Measurements from ENCODE around the gene ZBTB20. TPM values are rescaled to one million over a fixed set of nuclear protein-coding genes. Genes with fewer than 3 reads are reported as not detected.

The ZBTB20 gene
- total RNA-seq, 1 donor from 2014 or later, result 110 TPM

DNA sequence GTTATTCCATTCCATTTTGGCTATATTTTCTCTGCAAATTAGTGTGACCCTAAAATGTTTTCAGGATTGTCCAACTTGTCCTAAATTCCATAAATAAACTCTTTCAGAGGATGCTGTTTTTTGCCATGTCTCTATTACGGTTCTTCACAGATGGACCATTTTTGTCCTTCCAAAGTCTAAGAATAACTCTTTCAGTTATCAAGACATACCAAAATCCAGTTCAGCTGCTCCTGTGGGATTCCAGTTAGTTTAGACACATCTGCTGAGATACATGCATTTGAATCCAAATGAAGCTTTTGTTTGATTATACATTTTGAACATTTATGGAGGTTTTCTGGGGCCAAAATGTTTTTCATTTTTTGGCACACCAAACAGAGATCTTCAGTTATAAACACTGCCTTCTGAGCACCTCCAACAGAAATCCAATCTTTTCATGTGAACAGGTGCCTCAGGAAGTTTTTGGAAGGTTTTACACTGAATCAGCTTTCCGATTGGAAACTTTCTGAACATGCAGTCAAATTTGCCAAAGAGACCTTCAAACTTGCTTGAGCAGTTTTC, 772.6 kb downstream of the ZBTB20 start:
- no peak for DNase-seq (ENCODE audit: low spot score)

DNA sequence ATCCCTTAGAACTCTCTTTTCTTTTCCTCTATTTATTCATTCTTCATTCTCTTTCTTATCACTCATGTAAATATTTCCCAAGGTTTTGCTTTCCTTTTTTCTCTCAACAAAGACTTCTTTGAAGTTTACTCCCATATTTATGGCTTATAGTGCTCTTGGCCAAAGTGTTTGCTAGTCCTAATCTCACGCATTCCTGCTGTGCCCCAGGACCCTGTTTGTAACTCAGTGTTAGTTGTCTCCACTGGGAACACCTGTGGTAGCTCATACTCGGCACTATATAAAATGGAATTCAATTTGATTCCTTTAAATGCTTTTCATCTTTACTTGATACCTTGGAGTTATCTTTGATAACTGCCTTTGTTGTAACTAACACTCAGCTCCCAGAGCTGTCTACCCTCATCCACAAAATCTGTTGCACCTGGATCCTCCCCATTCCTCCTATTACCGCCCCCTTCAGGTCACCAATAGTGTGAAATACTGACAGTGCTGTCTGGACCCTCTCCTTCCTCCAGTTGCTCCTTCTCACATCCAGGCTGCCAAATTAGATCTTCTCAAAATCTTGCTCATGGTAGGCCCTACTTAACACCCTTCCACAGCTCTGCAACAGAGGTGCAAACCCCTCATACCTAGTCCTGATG, 776.4 kb downstream of the ZBTB20 start:
- DNase-seq (ENCODE audit: low spot score), result no peak

DNA sequence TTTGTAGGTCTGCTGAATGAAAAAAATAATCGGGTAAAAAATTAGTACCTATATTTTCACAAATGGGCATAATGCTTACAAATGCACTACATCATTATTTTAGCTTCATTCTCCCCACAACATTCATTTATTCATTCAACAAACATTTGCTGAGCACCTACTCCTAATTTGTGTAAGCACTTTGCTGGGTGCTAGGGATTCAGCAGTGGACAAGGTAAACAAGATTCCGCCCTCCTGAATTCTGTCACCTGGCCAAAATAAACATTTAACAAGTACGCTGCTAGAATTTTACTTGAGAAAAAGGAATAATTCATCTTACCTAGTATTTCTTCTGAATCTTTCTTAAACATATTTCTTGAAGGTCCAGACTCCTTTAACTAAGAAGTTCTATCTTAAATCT, 781.2 kb downstream of the ZBTB20 start:
- no peak for DNase-seq (ENCODE audit: low spot score)

DNA sequence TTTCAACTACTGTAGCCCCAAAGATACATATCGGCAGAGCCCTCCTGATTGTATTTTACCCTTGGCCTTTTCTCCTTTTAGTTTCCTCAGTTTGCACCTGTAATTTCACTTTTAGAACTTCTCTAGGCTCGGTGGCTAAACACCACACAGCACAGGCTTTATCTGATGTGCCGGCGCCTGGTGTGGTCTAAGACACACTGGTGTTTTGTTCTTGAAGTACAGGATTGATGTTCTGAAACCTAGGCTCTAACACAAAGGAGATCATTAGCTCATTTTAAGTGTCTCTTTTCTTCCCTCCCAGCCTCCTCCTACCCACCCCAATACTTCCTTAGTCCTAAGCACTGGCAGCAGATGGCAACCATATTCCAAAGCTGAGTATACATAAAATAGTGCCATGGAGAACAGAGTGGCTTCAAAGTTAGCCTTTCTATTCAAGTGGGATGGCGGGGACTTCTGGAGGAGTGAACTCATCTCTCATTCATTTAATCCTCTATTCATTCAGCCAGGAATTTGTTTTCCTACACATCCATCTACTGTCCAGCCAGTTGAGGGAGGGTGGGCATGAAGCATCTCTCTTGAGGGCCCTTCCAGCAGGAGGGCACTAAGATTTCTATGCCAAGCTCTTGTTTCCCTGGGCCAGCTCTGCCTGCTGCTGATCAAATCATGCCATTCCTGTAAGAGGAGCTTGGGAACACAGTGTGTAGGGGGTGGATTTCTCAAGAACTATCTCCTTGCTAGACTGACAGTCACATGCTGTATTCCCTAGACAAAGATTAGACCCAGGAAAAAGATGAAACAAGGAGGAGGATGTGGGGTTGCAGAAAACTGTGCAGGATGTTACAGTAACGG, 782.1 kb downstream of the ZBTB20 start:
- no peak for DNase-seq (ENCODE audit: low spot score)

DNA sequence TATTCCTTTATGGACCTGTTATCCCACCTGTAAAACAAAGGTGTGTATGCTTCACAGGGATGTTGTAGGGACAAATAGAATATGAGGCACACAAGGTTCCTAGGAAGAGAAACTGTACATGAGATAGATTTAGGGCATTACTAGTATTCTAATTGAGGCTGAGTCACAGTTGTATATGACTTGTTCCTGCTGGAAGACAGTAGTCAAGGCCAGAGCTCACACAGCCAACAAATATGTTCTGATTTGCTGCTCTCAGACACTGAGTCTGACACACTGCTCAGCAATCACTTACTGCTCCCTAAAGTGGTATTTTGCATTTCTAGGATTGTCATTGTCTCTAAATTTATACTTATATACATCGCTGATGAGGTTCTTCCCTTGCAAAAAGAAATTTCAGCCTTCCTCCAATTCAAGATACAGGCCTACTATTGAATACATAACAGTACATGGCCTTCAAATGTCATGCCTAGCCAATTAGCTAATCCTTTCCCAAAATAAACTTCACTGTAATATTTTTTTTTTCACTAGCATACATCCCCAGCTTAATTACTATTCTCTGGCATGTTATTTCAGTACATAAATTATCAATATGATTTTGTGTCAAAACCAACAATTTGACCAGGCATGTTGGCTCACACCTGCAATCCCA, 783.4 kb downstream of the ZBTB20 start:
- DNase-seq (ENCODE audit: low spot score), result no peak

DNA sequence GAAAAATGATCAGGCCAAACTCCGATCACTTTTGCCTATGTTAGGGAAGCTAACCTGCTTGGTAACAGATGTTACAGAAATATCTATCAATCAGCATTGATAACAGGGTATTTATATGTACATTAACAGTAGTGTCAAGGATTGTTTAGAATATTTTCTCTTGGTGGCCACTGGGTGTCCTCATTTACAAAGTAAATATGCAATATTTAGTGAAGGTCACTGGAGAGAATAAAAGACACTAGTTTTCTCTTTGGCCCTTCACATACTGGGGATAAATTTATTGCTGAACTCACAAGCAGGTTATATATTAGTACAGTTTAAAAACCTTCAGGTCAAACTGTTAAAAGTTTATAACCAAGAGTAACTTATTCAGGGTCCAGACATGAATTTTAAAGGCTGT, 784.3 kb downstream of the ZBTB20 start:
- DNase-seq (ENCODE audit: low spot score), result no peak

DNA sequence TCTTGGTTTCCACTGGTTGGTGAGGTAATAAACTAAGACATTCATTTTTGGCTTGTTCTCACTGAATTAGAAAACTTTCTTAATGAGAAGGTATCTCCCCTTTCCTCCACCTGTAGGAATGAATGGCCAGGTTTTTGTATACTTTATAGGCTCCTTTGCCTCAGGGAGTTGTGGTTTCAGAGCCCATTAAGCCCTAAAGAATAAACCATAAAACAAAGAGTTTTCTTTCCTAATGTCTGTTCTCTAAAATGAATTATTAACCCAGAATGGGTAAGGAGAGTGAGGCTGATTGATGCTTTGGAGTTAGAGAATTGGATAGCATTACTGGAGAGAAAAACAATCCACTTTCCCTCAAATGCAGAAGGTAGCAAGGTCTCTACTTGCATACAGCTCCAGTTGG, 785.7 kb downstream of the ZBTB20 start:
- DNase-seq (ENCODE audit: low spot score), result no peak

DNA sequence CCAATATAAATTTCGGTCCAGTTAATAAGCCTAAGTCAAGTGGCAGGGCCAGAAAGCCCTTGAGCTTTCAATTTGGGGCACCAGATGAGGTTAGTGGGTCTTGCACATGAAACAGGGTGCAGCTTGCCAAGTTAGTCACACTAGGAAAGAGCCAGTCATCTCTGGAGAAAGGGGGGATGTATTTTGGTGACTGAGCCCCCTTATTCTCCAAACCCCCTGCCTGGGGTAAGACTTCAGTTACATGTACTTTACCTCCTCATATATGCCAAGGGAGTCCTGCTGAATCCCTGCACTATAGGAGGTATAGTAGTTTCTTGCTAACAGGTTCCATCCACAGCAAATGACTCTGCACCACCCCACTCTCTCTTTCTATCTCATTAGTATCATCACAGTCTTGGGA, 790.6 kb downstream of the ZBTB20 start:
- DNase-seq (ENCODE audit: low spot score), result no peak

DNA sequence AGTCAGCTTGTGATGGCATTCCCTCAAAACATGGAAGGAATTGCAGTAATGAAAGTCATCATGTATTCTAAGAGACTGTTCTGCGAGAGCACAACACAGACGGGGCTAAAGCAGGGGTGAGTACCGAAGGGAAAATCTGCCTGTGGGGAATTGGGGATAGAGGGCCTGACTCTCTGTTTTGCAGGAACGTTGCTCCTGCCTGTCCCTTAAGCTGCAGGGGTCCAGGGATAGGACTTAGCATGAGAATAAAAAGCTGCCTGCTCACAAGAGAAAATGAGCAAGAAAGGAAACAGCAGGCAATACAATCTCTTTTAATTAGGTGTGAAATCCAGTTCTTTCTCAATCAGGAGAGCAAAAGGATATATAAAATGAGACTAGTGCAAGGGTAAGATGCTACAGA, 791.0 kb downstream of the ZBTB20 start:
- DNase-seq (ENCODE audit: low spot score), result no peak

DNA sequence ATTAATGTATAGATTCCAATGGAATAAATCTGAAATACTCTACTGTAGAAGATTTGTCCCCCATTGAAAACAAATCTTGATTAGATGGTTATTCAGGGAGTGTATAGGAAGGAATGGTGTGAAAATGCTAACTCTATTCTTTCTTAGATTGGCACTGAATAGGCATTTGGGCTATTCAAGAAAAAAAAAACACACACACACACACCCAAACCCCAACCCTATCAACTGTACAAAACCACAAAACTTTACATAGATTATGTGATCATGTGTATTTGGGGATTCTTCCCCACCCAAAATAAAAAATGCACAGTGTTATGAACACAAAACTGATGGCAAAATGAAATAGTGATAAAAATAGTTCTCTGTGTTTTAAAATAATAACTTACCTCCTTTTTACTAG, 791.4 kb downstream of the ZBTB20 start:
- no peak for DNase-seq (ENCODE audit: low spot score)

DNA sequence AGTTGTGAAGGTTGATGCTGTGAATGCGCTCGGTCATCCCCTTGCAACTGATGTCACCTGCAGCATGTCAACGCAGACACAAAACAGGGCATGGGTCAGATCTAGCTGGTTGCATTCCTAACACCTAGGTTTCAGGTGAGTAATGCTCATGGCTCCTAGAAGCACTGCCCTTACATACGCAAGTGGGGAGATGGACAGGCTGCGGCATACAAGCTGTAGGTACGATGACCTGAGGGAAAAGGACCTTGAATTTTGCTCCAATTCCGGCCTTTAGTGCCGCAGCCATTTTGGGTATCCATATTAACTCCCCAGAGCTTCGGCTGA, 795.3 kb downstream of the ZBTB20 start:
- no peak for DNase-seq (ENCODE audit: low spot score)

DNA sequence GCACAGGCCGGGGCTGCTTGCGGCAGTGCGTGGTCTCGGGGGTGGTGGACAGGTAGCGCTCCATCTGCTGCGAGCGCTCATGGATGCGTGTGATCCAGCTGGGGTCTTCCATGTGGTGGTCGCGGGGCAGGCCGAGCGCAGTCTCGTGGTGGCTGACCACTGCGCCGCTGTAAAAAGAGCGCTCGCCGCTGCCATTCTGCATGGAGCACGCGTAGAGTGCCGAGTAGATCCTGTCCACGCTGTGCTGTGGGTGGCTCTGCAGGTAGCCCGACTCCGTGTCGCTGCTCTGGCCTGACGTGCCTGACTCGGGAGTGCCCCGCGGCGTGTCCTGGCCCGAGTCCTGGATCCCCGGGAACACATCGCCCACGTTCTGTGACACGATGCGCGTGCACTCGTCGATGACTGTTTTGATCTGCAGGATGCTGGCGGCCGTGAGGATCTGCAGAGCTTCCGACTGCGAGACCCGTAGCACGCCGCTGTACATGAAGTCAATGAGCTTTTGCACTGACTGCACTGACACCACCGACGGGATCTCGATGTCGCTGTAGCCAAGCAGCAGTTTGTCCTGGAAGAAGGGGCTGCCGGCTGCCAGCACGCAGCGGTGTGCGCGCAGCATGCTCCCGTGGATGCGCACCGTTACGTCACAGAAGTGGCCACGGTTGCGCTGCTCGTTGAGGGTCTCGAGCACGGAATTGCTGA, 795.8 kb downstream of the ZBTB20 start:
- no peak for DNase-seq (ENCODE audit: low spot score)

DNA sequence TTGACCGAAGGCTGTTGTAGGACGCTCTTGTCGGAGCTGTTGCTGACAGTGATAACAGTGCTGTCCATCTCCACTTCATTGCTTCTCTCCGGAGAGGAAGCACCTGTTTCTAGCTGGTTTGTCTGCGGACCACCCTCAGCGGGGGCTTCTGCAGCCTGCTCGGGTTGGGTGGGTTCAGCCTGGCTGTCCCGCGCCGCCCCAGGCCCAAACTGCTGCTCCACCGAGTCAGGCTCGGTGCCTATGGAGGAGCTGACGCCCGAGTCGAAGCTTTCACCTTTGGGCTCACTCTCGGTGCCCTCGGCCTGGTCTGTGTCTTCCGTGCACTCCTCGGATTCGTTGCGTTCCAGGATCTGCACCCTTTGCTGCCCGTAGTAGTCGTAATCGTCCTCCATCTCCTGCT, 796.4 kb downstream of the ZBTB20 start:
- DNase-seq (ENCODE audit: low spot score), result no peak

DNA sequence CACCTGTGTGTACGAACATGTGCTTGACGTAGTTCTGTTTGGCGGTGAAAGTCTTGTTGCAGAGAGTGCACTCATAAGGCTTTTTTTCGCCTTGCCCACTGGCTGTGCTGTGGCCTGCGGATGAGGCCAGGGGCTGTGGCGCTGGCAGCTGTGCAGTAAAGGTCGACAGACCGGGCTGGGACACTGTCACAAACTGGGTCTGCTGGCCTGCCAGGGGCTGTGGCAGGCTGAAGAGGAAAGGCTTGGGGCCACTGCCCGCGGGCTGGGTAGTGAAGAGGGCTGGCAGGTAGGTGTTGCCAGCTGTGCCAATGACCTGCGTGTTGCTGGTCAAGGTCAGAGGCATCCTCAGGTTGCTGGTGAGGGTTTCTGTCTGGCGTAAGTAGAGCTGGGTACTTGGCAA, 796.8 kb downstream of the ZBTB20 start:
- no peak for DNase-seq (ENCODE audit: low spot score)

DNA sequence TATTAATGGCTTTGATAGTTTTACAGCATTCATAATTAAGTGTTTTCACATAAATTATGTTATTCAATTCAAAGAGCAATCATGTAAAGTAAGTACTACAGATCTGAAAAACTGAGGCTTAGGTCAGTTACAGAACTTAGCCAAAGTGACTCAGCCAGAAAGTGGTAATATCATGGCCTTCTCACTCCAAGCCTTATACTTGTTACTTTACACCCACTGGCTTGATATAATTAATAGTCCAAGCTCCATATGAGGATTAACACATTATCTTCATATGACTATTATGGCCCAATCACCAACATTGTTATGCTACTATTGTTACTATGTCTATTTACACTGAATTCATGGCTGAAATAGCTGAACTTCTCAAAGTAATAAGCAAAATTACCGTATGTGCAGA, 802.6 kb downstream of the ZBTB20 start:
- no peak for DNase-seq (ENCODE audit: low spot score)

DNA sequence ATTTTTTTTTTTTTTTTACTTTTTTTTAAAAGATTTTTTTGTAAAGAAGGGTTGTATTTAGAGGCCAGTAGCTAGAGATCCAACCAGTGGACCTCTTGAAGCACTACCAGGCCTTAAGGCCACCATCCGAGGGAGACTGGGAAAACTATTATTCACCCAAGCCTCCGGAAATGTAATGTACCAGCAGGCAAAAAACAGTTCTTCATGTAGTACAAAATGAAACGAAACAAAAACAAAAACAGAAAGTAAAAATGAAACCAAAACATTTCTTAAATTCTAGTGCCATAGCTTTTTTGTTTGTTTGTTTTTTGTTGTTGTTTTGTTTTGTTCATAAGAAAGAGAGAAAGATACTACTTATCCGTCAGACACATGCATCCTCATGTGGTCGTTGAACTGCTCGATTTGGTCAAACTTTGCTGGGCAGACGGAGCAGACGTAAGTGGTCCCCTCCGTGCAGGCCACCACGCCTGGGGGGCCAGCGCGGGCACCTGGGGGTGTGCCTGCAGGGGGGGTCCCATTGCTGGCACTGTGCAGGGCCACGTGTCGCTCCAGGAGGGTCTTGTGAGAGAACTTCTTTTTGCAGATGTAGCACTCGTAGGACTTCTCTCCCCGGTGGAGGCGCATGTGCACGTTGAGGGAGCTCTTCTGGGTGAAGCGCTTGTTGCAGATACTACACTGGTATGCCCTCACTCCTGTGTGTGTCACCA, 808.3 kb downstream of the ZBTB20 start:
- DNase-seq (ENCODE audit: low spot score), result no peak

DNA sequence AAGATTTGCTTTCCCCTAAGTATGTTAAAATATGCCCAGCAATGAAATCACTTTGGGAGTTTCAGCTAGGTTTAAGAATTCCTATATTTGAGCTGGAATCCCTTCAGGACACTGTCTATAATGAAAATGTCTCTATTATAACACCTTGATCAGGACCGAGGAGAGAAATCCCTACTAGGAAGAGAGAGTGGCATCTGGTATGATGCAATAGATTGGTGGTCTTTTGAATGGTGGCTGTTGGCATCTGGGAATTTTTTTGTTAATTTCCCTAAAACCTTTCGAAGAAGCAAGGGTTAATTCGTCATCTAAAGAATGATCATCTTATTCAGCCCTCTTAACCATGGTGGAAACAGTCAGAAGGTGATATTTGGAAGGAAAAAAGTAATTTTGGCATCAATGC, 810.2 kb downstream of the ZBTB20 start:
- no peak for DNase-seq (ENCODE audit: low spot score)

DNA sequence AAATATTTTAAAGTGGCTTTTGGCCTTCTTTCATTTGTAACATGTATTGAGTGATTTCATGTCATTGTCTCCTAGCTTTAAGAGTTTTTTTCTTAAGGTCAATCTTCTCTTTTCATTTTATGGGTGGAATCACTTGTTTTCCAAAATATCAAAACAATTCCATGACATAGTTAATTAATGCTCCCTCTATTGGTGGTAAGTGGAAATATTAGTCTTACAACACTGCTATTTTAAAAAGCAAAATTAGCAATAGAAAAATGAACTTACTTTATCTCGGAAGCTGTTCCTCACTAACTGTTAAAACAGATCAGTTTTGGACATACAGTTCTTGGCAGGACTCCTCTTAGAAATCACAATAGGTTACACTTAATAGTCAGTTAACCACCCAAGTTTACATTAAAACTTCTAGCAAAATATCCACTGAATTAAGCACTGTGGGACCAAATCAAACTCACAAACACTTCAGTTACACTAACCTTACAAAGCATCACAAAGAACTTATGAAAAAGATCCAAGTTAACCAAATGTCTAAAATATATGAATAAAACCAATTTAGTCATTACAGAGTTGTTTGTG, 810.9 kb downstream of the ZBTB20 start:
- no peak for DNase-seq (ENCODE audit: low spot score)

DNA sequence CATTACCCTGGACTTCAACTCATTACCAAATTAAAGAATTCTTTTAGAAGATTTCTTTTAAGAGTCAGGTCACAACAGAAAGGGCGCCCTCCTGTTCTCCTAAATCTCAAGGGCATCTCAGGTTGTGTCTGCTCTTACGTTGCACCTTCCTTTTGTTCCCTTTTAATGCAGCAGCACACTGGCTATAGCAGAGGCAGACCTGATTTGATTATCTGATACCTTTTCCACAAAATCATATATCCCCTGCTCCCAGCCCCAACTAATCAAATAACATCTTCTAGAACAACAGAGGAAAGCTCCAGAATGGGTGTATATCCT, 813.2 kb downstream of the ZBTB20 start:
- DNase-seq (ENCODE audit: low spot score), result no peak

DNA sequence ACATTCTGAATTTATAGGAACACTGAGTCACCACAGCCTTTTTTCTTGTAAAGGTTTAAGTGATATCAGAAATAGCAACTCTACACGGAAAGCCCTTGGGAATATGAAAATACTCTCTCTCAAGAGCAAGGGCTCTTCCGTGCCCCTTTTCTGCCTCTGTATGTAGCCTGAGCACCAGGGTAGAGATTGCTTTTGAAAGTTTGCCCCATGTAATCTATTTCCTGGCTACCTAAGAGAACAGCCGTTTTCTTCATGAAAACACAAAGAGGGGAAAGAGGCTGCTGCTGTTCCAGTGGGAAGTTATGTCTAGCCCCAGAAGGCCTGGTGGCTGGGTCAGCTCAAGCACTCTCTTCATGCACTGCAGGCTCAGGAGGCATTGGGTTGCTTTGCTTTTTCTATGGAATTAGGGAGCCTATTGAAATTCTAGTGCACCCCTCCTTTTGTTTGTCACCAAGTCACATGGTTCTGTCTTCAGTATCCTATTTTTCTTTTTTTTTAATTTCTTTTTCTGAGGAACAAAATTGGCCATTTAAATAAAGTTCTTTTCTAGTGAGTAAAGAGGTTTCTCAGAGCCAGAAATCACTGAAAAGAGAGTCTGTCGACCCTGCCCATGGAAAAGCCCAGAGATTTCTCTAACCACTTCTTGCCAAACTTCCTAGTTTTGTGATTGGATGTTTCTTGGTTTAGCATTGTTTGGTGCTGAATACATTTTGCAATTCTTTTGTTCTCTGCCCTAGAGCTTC, 813.7 kb downstream of the ZBTB20 start:
- DNase-seq (ENCODE audit: low spot score), result no peak
